SHP77 treated with DMSO at 0.1 percent for 48 hours (cell line): ENCODE measurements around the gene RNPEP.
"Not testable (repeated sequence)": the region's sequence is repeated elsewhere in the genome, so short reads cannot be mapped to it uniquely, and the experiment has no call there.

ENCODE experiments used
- DNase-seq: peaks from one replicate; lab custom pipeline; 2025; lab: John Stamatoyannopoulos, UW

RNPEP gene

GRCh38 chr1:202010180-202011015 lies 27.9 kb downstream of the RNPEP start, which contains the start of gene ELF3:
Gene ELF3 (plus strand): TSS chr1:202010587. CDS start chr1:202011137, 550 bp downstream.
- peak; percentile 84 for DNase-seq

- DNase-seq = no peak
Measured at GRCh38 chr1:202011994-202012393, 29.5 kb downstream of the RNPEP start.

GRCh38 chr1:202012544-202013478 lies 30.4 kb downstream of the RNPEP start:
- DNase-seq = no peak

DNA sequence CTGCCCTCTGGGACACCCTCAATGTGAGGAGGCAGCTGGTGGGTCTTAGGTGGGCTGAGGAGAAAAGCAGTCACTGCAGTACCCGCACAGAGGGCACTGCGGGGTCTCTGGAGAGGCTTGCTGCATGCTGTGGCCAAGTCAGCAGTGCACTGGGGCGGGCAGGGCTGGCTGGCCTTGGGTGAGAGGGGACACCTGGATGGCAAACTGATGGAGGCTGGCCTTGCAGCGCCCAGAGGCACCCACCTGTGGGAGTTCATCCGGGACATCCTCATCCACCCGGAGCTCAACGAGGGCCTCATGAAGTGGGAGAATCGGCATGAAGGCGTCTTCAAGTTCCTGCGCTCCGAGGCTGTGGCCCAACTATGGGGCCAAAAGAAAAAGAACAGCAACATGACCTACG lies 31.2 kb downstream of the RNPEP start:
- DNase-seq = no peak

- no peak for DNase-seq
Measured at GRCh38 chr1:202014060-202014459, 31.6 kb downstream of the RNPEP start.

GRCh38 chr1:202014915-202015661 lies 32.6 kb downstream of the RNPEP start:
- no peak for DNase-seq

- no peak for DNase-seq
Measured at GRCh38 chr1:202015662-202015937, 33.2 kb downstream of the RNPEP start.

GRCh38 chr1:202016022-202016810 lies 33.8 kb downstream of the RNPEP start:
- DNase-seq = no peak

- no peak for DNase-seq
Measured at GRCh38 chr1:202016811-202017748, 34.6 kb downstream of the RNPEP start.

DNA sequence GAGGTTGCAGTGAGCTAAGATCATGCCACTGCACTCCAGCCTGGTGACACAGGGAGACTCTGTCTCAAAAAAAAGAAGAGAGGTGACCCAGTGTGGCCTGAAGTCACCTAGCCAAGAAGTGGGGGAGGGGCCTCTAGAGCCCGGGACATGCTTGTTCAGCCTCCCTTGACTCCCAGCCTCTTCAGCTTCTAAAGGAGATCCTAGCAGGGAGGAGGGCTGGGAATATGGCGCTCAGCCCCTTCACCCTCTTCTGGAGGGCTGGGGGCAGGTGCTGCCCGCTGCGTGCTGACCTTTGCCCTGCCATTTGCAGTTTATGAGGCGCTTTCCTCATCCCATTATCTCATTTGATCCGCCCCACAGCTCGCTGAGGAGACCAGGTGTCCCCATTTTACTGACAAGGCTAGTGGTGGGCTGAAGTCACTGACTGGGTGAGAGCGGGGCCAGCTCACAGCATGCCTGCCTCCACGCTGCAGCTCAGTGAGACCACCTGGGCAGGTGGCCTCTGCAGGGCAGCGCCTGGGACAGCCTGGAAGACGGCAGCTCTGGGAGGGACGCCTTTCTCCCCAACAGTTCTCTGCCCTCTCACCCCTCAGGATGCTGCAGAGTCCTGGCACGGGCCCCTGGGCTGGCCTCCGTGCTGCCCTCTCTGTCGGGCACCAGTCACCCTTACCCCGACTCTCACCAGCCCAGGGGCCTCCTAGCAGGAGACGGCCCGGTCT lies 35.5 kb downstream of the RNPEP start:
- DNase-seq = no peak

GRCh38 chr1:202018468-202019234 lies 36.2 kb downstream of the RNPEP start:
- DNase-seq = peak; percentile 66

DNA sequence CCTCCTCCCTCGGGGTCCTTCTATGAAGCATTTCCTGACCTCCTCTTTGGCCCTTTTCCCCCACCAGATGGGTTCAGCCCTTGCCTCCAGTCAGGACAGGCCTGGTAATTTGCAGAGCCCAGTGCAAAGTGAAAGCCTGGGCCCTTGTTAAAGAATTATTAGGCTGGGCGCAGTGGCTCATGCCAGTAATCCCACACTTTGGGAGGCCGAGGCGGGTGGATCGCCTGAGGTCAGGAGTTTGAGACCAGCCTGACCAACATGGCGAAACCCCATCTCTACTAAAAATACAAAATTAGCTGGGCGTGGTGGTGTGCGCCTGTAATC lies 36.7 kb downstream of the RNPEP start:
- not testable (repeated sequence) for DNase-seq

DNA sequence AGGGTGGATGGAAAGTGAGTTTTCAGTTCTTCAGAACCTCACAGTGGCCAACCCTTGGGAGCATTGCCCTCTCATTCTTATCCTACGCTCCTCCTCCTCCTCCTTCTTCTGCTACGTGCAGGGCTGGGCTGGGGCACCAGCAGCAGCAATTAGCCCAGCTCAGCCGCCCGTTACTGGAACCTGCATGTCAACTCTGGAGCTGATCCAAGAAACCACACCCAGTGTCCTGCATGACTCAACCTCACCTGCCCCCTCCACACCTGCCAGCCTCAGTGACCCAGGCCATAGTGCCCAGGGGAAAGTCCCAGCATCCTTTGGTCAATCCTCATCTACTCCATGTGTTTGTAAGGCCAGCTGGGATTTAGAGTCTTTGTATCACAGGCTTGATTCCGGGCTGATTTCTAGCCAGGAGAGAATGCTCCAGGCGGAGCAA lies 40.6 kb downstream of the RNPEP start:
- peak; percentile 84 for DNase-seq

DNA sequence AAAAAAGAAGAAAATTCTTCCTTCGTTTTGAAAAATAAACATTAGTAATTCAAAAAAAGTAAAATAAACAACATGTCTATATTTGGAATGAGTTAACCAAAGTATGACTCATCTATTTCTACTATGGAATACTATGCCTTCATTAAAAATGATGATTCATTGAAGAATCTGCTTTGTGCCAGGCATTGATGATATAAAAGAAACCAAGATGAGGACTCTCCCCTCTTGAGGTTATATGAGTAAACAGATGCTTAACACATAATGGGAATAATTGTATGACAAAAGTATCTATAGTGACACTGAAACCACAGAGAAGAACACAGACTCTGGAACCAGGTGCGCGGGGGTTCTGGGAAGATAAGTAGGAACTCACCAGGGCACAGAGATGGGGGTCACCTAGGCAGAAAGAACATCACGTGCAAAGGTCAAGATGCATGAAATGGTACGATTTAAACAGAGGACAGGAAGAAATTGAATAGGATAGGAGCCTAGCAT lies 46.8 kb downstream of the RNPEP start:
- peak; percentile 22 for DNase-seq

DNA sequence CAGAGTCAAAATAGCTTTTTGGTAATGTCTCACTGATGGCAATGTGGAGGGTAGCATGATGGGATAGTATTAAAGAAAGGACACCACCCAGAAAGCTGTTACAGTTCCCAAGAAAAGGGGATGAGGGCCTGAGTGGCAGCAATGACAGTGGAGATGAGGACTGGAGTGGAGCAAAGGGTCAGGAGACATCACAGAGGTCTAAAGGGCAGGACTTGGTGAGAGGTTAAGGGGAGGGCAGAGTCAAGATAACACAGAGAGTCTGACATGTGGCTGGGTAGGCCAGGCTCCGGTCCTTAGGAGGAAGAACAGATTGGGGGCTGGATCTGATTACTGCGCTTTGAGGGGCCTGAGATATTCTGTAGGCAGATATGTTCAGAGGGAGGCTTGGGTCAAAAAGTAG lies 47.3 kb downstream of the RNPEP start:
- DNase-seq = no peak

- DNase-seq = no peak
Measured at GRCh38 chr1:202031796-202032195, 49.3 kb downstream of the RNPEP start.

DNA sequence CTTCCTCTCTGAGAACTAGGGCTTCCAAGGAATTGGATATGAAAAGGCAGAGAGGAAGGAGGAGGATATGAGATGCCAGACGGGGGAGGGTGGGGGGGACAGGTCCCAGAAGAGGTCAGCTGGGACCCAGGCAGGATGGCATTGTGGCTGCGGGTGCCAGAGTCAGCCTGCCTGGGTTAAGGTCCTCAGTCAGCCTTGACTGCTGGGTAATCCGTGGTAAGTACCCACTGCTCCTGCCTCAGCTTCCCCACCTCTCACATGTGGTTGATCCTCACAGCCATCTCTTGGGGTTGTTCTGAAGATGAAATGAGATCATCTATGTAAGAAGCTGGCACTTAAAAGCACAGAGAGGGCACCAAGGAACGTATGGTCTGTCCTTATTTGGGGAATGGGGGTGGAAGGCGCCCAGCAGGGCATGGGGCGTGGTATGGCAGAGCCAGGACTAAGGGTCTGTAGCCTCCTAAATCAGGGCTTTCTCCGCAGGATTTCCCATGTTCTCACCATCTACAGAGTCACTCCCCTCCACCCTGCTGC lies 51.8 kb downstream of the RNPEP start:
- no peak for DNase-seq

DNA sequence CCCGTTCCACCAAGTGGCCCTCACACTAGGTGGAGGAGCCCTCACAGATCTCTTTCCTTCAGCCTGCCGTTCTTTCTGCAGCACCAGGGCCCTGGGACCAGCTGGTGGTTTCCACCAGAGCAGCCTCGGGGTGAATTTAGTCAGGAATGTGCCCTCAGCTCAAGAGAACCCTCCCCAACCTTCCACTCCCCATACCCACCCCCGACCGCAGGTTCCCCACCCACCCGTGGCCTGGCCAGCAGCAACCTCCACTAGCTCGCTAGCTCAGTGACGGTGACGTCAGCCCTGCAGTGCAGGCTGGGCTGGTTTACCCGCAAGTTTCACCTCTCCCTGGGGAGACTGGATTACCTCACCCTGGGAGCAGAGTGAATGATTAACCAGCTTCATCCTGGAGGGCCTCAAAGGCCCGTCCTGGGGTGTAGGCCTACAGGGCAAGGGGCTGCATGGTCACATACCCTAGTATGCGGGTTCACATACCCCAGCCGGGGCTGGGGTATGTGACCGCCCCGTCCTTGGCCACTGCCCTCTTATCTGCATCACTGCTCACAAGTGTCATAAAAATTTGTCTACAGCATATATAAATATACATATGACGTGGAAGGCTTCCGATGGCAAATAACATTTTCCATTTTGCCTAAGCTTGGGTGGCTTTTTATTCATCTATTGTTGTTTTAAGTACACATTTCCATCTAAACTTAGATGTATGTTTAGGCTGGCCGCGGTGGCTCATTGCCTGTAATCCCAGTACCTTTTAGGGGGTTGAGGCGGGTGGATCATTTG lies 52.4 kb downstream of the RNPEP start:
- peak; percentile 85 for DNase-seq
